Activated CD8-positive, alpha-beta memory T cell treated with anti-CD3 and anti-CD28 coated beads for 1 hour (primary cell): Measurements from ENCODE around the gene ANXA3.

Experiments
- DNase-seq, 2 donors: peaks; one replicate each; pipeline ENCODE4 v3.0.0-alpha.2; 2020; ENCODE audit warnings: low read depth in 1 of 2; ENCODE audit errors: extremely low read depth in 1 of 2

ANXA3 gene

GRCh38 chr4:78609580-78609979 is 58.0 kb downstream of the ANXA3 start:
- no peak for DNase-seq

- no peak for DNase-seq
Observed at GRCh38 chr4:78610546-78611214, 59.1 kb downstream of the ANXA3 start.

- no peak for DNase-seq
Observed at GRCh38 chr4:78611215-78611558, 59.6 kb downstream of the ANXA3 start.

GRCh38 chr4:78612398-78613178 is 61.0 kb downstream of the ANXA3 start:
- no peak for DNase-seq

- no peak for DNase-seq
Observed at GRCh38 chr4:78613522-78614321, 62.2 kb downstream of the ANXA3 start.

GRCh38 chr4:78616046-78616498 is 64.5 kb downstream of the ANXA3 start:
- no peak for DNase-seq

- no peak for DNase-seq
Observed at GRCh38 chr4:78618436-78618835, 66.9 kb downstream of the ANXA3 start.

- DNase-seq, result no peak
Observed at GRCh38 chr4:78621395-78621794, 69.8 kb downstream of the ANXA3 start.

- no peak for DNase-seq
Observed at GRCh38 chr4:78622253-78622979, 70.8 kb downstream of the ANXA3 start.

- DNase-seq, result no peak
Observed at GRCh38 chr4:78624048-78624447, 72.5 kb downstream of the ANXA3 start.

GRCh38 chr4:78625073-78625472 is 73.5 kb downstream of the ANXA3 start:
- no peak for DNase-seq

- DNase-seq, result no peak
Observed at GRCh38 chr4:78627046-78627965, 75.7 kb downstream of the ANXA3 start.

GRCh38 chr4:78627966-78628678 is 76.6 kb downstream of the ANXA3 start:
- DNase-seq, result no peak

- DNase-seq, result no peak
Observed at GRCh38 chr4:78629991-78630541, 78.5 kb downstream of the ANXA3 start.

GRCh38 chr4:78630615-78631014 is 79.0 kb downstream of the ANXA3 start:
- DNase-seq, result no peak

GRCh38 chr4:78634011-78634664 is 82.6 kb downstream of the ANXA3 start:
- DNase-seq, result no peak

GRCh38 chr4:78638337-78639172 is 87.0 kb downstream of the ANXA3 start:
- DNase-seq, result no peak

GRCh38 chr4:78640714-78641113 is 89.1 kb downstream of the ANXA3 start:
- DNase-seq, result no peak
